Measurements from ENCODE around the gene ZNF558.
A peak's percentile ranks its signal among the peaks of the same experiment; 100 is the strongest.

Gene ZNF558

GRCh38 chr19:8835446-8835845, 3.3 kb upstream of the ZNF558 start:
- no peak overlapping the region for H3K9ac ChIP-seq (ENCODE audit: low read length)
- no peak overlapping the region for H3K27ac ChIP-seq (ENCODE audit: low read depth, low read length)
- no peaks in the 10 kb centered on the region for H3K36me3 ChIP-seq (ENCODE audit: insufficient read depth, low read length)
- H3K4me3 ChIP-seq (ENCODE audit: low read depth in 1 of 2, low read length in 2 of 2), result no peak overlapping the region
- no peaks in the 10 kb centered on the region for H3K27me3 ChIP-seq (ENCODE audit: control insufficient read depth in 1 of 2, insufficient read depth in 2 of 2, low read length in 2 of 2)
- peaks cover 8% of the 10 kb centered on the region for H3K4me1 ChIP-seq (ENCODE audit: insufficient read depth, low read length)
- no peaks in the 10 kb centered on the region for H3K9me3 ChIP-seq (ENCODE audit: low read length)

GRCh38 chr19:8831832-8832131, 322 bp downstream of the ZNF558 start:
- H3K27ac ChIP-seq (ENCODE audit: low read depth, low read length), result peak overlapping the region; percentile 95

GRCh38 chr19:8831373-8831772, 731 bp downstream of the ZNF558 start:
- Histone ChIP-seq H3K27ac (ENCODE audit: low read depth, low read length) (peak overlapping the region; percentile 95), H3K9me3 (ENCODE audit: low read length) (no peaks in the 10 kb centered on the region), H3K36me3 (ENCODE audit: insufficient read depth, low read length) (peaks cover 4% of the 10 kb centered on the region), H3K27me3 (ENCODE audit: control insufficient read depth in 1 of 2, insufficient read depth in 2 of 2, low read length in 2 of 2) (no peaks in the 10 kb centered on the region), H3K4me1 (ENCODE audit: insufficient read depth, low read length) (peaks cover 8% of the 10 kb centered on the region), H3K9ac (ENCODE audit: low read length) (peak overlapping the region; percentile 79), H3K4me3 (ENCODE audit: low read depth in 1 of 2, low read length in 2 of 2) (peak overlapping the region; percentile 72 to 75)

More at GRCh38 chr19:8831832-8832131, 322 bp downstream of the ZNF558 start:
- Histone ChIP-seq H3K9me3 (ENCODE audit: low read length) (no peaks in the 10 kb centered on the region), H3K27me3 (ENCODE audit: control insufficient read depth in 1 of 2, insufficient read depth in 2 of 2, low read length in 2 of 2) (no peaks in the 10 kb centered on the region), H3K9ac (ENCODE audit: low read length) (peak overlapping the region; percentile 79), H3K4me3 (ENCODE audit: low read depth in 1 of 2, low read length in 2 of 2) (peak overlapping the region; percentile 72 to 75), H3K4me1 (ENCODE audit: insufficient read depth, low read length) (peaks cover 8% of the 10 kb centered on the region), H3K36me3 (ENCODE audit: insufficient read depth, low read length) (peaks cover 4% of the 10 kb centered on the region)

- no peak overlapping the region for H3K9ac ChIP-seq (ENCODE audit: low read length)
- H3K4me3 ChIP-seq (ENCODE audit: low read depth in 1 of 2, low read length in 2 of 2), result no peak overlapping the region
- H3K27me3 ChIP-seq (ENCODE audit: control insufficient read depth in 1 of 2, insufficient read depth in 2 of 2, low read length in 2 of 2), result no peaks in the 10 kb centered on the region
- peaks cover 37% of the 10 kb centered on the region for H3K36me3 ChIP-seq (ENCODE audit: insufficient read depth, low read length)
- no peak overlapping the region for H3K27ac ChIP-seq (ENCODE audit: low read depth, low read length)
- no peaks in the 10 kb centered on the region for H3K9me3 ChIP-seq (ENCODE audit: low read length)
- peaks cover 8% of the 10 kb centered on the region for H3K4me1 ChIP-seq (ENCODE audit: insufficient read depth, low read length)
These were observed 4.8 kb downstream of the ZNF558 start for GRCh38 chr19:8827277-8827676.

GRCh38 chr19:8826371-8826770, 5.7 kb downstream of the ZNF558 start:
- no peaks in the 10 kb centered on the region for H3K27me3 ChIP-seq (ENCODE audit: control insufficient read depth in 1 of 2, insufficient read depth in 2 of 2, low read length in 2 of 2)
- no peak overlapping the region for H3K4me3 ChIP-seq (ENCODE audit: low read depth in 1 of 2, low read length in 2 of 2)
- H3K9me3 ChIP-seq (ENCODE audit: low read length), result no peaks in the 10 kb centered on the region
- peaks cover 5% of the 10 kb centered on the region for H3K4me1 ChIP-seq (ENCODE audit: insufficient read depth, low read length)
- H3K9ac ChIP-seq (ENCODE audit: low read length), result no peak overlapping the region
- peaks cover 46% of the 10 kb centered on the region for H3K36me3 ChIP-seq (ENCODE audit: insufficient read depth, low read length)
- no peak overlapping the region for H3K27ac ChIP-seq (ENCODE audit: low read depth, low read length)

- H3K4me1 ChIP-seq (ENCODE audit: insufficient read depth, low read length), result no peaks in the 10 kb centered on the region
- H3K9me3 ChIP-seq (ENCODE audit: low read length), result peaks cover 14% of the 10 kb centered on the region
- H3K36me3 ChIP-seq (ENCODE audit: insufficient read depth, low read length), result peaks cover 73% of the 10 kb centered on the region
These were observed 10.3 kb downstream of the ZNF558 start for GRCh38 chr19:8821748-8822241.

GRCh38 chr19:8820234-8820633, 11.9 kb downstream of the ZNF558 start:
- H3K9ac ChIP-seq (ENCODE audit: low read length), result no peak overlapping the region
- peaks cover 76% of the 10 kb centered on the region for H3K36me3 ChIP-seq (ENCODE audit: insufficient read depth, low read length)
- no peaks in the 10 kb centered on the region for H3K27me3 ChIP-seq (ENCODE audit: control insufficient read depth in 1 of 2, insufficient read depth in 2 of 2, low read length in 2 of 2)
- H3K4me1 ChIP-seq (ENCODE audit: insufficient read depth, low read length), result no peaks in the 10 kb centered on the region
- H3K4me3 ChIP-seq (ENCODE audit: low read depth in 1 of 2, low read length in 2 of 2), result no peak overlapping the region
- H3K9me3 ChIP-seq (ENCODE audit: low read length), result peaks cover 30% of the 10 kb centered on the region
- H3K27ac ChIP-seq (ENCODE audit: low read depth, low read length), result no peak overlapping the region

More at GRCh38 chr19:8821748-8822241, 10.3 kb downstream of the ZNF558 start:
- no peak overlapping the region for H3K27ac ChIP-seq (ENCODE audit: low read depth, low read length)
- no peak overlapping the region for H3K4me3 ChIP-seq (ENCODE audit: low read depth in 1 of 2, low read length in 2 of 2)
- H3K27me3 ChIP-seq (ENCODE audit: control insufficient read depth in 1 of 2, insufficient read depth in 2 of 2, low read length in 2 of 2), result no peaks in the 10 kb centered on the region
- no peak overlapping the region for H3K9ac ChIP-seq (ENCODE audit: low read length)

- Histone ChIP-seq H3K9ac (ENCODE audit: low read length) (no peak overlapping the region), H3K9me3 (ENCODE audit: low read length) (peaks cover 74% of the 10 kb centered on the region), H3K4me1 (ENCODE audit: insufficient read depth, low read length) (no peaks in the 10 kb centered on the region), H3K27me3 (ENCODE audit: control insufficient read depth in 1 of 2, insufficient read depth in 2 of 2, low read length in 2 of 2) (no peaks in the 10 kb centered on the region), H3K4me3 (ENCODE audit: low read depth in 1 of 2, low read length in 2 of 2) (peak overlapping the region in 1 of 2 donors; percentile 30), H3K36me3 (ENCODE audit: insufficient read depth, low read length) (peaks cover 74% of the 10 kb centered on the region), H3K27ac (ENCODE audit: low read depth, low read length) (no peak overlapping the region)
These were observed 16.3 kb downstream of the ZNF558 start for GRCh38 chr19:8815780-8816179.

GRCh38 chr19:8814176-8814575, 17.9 kb downstream of the ZNF558 start:
- peaks cover 66% of the 10 kb centered on the region for H3K36me3 ChIP-seq (ENCODE audit: insufficient read depth, low read length)

GRCh38 chr19:8811315-8812172, 20.6 kb downstream of the ZNF558 start:
- no peak overlapping the region for H3K27ac ChIP-seq (ENCODE audit: low read depth, low read length)
- H3K4me1 ChIP-seq (ENCODE audit: insufficient read depth, low read length), result no peaks in the 10 kb centered on the region
- H3K4me3 ChIP-seq (ENCODE audit: low read depth in 1 of 2, low read length in 2 of 2), result peak overlapping the region in 1 of 2 donors; percentile 42
- H3K36me3 ChIP-seq (ENCODE audit: insufficient read depth, low read length), result peaks cover 74% of the 10 kb centered on the region
- peaks cover 92% of the 10 kb centered on the region for H3K9me3 ChIP-seq (ENCODE audit: low read length)
- H3K27me3 ChIP-seq (ENCODE audit: control insufficient read depth in 1 of 2, insufficient read depth in 2 of 2, low read length in 2 of 2), result no peaks in the 10 kb centered on the region
- no peak overlapping the region for H3K9ac ChIP-seq (ENCODE audit: low read length)

More at GRCh38 chr19:8814176-8814575, 17.9 kb downstream of the ZNF558 start:
- Histone ChIP-seq H3K9me3 (ENCODE audit: low read length) (peaks cover 80% of the 10 kb centered on the region), H3K27me3 (ENCODE audit: control insufficient read depth in 1 of 2, insufficient read depth in 2 of 2, low read length in 2 of 2) (no peaks in the 10 kb centered on the region), H3K4me1 (ENCODE audit: insufficient read depth, low read length) (no peaks in the 10 kb centered on the region), H3K27ac (ENCODE audit: low read depth, low read length) (no peak overlapping the region), H3K4me3 (ENCODE audit: low read depth in 1 of 2, low read length in 2 of 2) (peak overlapping the region in 1 of 2 donors; percentile 42), H3K9ac (ENCODE audit: low read length) (no peak overlapping the region)

GRCh38 chr19:8806661-8807060, 25.4 kb downstream of the ZNF558 start:
- Histone ChIP-seq H3K9ac (ENCODE audit: low read length) (no peak overlapping the region), H3K36me3 (ENCODE audit: insufficient read depth, low read length) (peaks cover 34% of the 10 kb centered on the region), H3K27ac (ENCODE audit: low read depth, low read length) (no peak overlapping the region), H3K27me3 (ENCODE audit: control insufficient read depth in 1 of 2, insufficient read depth in 2 of 2, low read length in 2 of 2) (no peaks in the 10 kb centered on the region), H3K4me3 (ENCODE audit: low read depth in 1 of 2, low read length in 2 of 2) (no peak overlapping the region), H3K9me3 (ENCODE audit: low read length) (peaks cover 43% of the 10 kb centered on the region), H3K4me1 (ENCODE audit: insufficient read depth, low read length) (no peaks in the 10 kb centered on the region)

- H3K27ac ChIP-seq (ENCODE audit: low read depth, low read length), result no peak overlapping the region
- peaks cover 11% of the 10 kb centered on the region for H3K9me3 ChIP-seq (ENCODE audit: low read length)
- no peaks in the 10 kb centered on the region for H3K4me1 ChIP-seq (ENCODE audit: insufficient read depth, low read length)
- no peak overlapping the region for H3K9ac ChIP-seq (ENCODE audit: low read length)
- no peak overlapping the region for H3K4me3 ChIP-seq (ENCODE audit: low read depth in 1 of 2, low read length in 2 of 2)
- no peaks in the 10 kb centered on the region for H3K27me3 ChIP-seq (ENCODE audit: control insufficient read depth in 1 of 2, insufficient read depth in 2 of 2, low read length in 2 of 2)
- no peaks in the 10 kb centered on the region for H3K36me3 ChIP-seq (ENCODE audit: insufficient read depth, low read length)
These were observed 37.3 kb downstream of the ZNF558 start for GRCh38 chr19:8794823-8795222.
